ENCODE results near the gene RABL3.
"Not testable (repeated sequence)": the region's sequence is repeated elsewhere in the genome, so short reads cannot be mapped to it uniquely, and the experiment has no call there.

RABL3 gene

GRCh38 chr3:120742198-120742848 lies at the start of gene RABL3, which contains the start of gene GTF2E1:
RABL3 (minus strand) TSS chr3:120742516; CDS start chr3:120742507, 9 bp downstream.
GTF2E1 (plus strand) TSS chr3:120742744; CDS start chr3:120750553, 7,809 bp downstream.
- intact Hi-C loops (cut with DNase I), result loop anchor here (1.0 kb wide), 1 partner anchor 146 kb away; the partner anchor contains the start of gene NDUFB4
- peak; percentile 94 to 100 (median 98) for DNase-seq

GRCh38 chr3:120791913-120792312 lies 49.6 kb upstream of the RABL3 start:
- DNase-seq, result no peak
- intact Hi-C loops (cut with DNase I), result no loop called here

GRCh38 chr3:120791010-120791409 lies 48.7 kb upstream of the RABL3 start:
- intact Hi-C loops (cut with DNase I), result no loop called here
- no peak for DNase-seq

- intact Hi-C loops (cut with DNase I), result not testable (repeated sequence)
Observed at GRCh38 chr3:120785832-120786231, 43.5 kb upstream of the RABL3 start.

GRCh38 chr3:120780977-120781376 lies 38.7 kb upstream of the RABL3 start:
- DNase-seq, result no peak

More at GRCh38 chr3:120785832-120786231, 43.5 kb upstream of the RABL3 start:
- DNase-seq, result not testable (repeated sequence)

GRCh38 chr3:120778776-120779175 lies 36.5 kb upstream of the RABL3 start:
- DNase-seq, result no peak
- intact Hi-C loops (cut with DNase I), result no loop called here

More at GRCh38 chr3:120780977-120781376, 38.7 kb upstream of the RABL3 start:
- intact Hi-C loops (cut with DNase I), result no loop called here

- no peak for DNase-seq
- intact Hi-C loops (cut with DNase I), result no loop called here
Observed at GRCh38 chr3:120775411-120775810, 33.1 kb upstream of the RABL3 start.

- intact Hi-C loops (cut with DNase I), result no loop called here
- no peak for DNase-seq
Observed at GRCh38 chr3:120773932-120774331, 31.6 kb upstream of the RABL3 start.

GRCh38 chr3:120772081-120772480 lies 29.8 kb upstream of the RABL3 start:
- intact Hi-C loops (cut with DNase I), result no loop called here

GRCh38 chr3:120770891-120771290 lies 28.6 kb upstream of the RABL3 start:
- intact Hi-C loops (cut with DNase I), result no loop called here
- DNase-seq, result no peak

More at GRCh38 chr3:120772081-120772480, 29.8 kb upstream of the RABL3 start:
- DNase-seq, result no peak

GRCh38 chr3:120769436-120769835 lies 27.1 kb upstream of the RABL3 start:
- no peak for DNase-seq
- intact Hi-C loops (cut with DNase I), result no loop called here

- no peak for DNase-seq
- intact Hi-C loops (cut with DNase I), result no loop called here
Observed at GRCh38 chr3:120767106-120767505, 24.8 kb upstream of the RABL3 start.

GRCh38 chr3:120766576-120766975 lies 24.3 kb upstream of the RABL3 start:
- intact Hi-C loops (cut with DNase I), result no loop called here
- DNase-seq, result no peak

GRCh38 chr3:120765830-120766493 lies 23.6 kb upstream of the RABL3 start:
- no peak for DNase-seq
- intact Hi-C loops (cut with DNase I), result no loop called here

GRCh38 chr3:120764206-120764605 lies 21.9 kb upstream of the RABL3 start:
- no peak for DNase-seq
- intact Hi-C loops (cut with DNase I), result no loop called here

GRCh38 chr3:120763601-120764000 lies 21.3 kb upstream of the RABL3 start:
- no peak for DNase-seq
- intact Hi-C loops (cut with DNase I), result no loop called here

GRCh38 chr3:120762615-120763014 lies 20.3 kb upstream of the RABL3 start:
- intact Hi-C loops (cut with DNase I), result no loop called here
- no peak for DNase-seq

- DNase-seq; intact Hi-C loops (cut with DNase I): not testable (repeated sequence)
Observed at GRCh38 chr3:120758551-120758950, 16.2 kb upstream of the RABL3 start.

- intact Hi-C loops (cut with DNase I), result no loop called here
- no peak for DNase-seq
Observed at GRCh38 chr3:120756061-120756460, 13.7 kb upstream of the RABL3 start.

- intact Hi-C loops (cut with DNase I), result no loop called here
- no peak for DNase-seq
Observed at GRCh38 chr3:120753810-120754209, 11.5 kb upstream of the RABL3 start.

- intact Hi-C loops (cut with DNase I), result no loop called here
- DNase-seq, result no peak
Observed at GRCh38 chr3:120752865-120753264, 10.5 kb upstream of the RABL3 start.

GRCh38 chr3:120752230-120752629 lies 9.9 kb upstream of the RABL3 start:
- DNase-seq, result no peak
- intact Hi-C loops (cut with DNase I), result no loop called here
